NCI-H2227 (cell line): Measurements from ENCODE around the gene DHRS9.
A peak's percentile ranks its signal among the peaks of the same experiment; 100 is the strongest.

ENCODE experiments used
- DNase-seq: peaks from one replicate; lab custom pipeline; 2025; ENCODE audit not compliant: unreplicated experiment; lab: John Stamatoyannopoulos, UW

Gene DHRS9

GRCh38 chr2:169093535-169093934 is 24.2 kb downstream of the DHRS9 start:
- no peak for DNase-seq

DNA sequence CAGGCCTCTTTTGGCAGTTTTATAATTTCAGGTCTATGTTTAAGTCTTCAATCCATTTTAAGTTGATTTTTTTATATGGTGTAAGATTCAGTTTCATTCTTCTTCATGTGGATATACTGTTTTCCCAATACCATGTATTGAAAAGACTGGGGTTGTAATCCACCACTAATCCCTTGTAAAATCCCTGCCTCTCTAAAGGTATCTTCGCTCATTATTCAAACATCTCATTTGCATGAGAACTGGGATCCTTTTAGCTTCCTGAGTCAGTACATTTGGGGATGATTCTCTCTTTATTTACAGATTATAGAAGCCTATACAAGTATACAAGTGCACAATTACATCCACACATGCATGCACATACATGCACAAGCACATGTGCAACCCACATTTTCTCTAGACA is 25.3 kb downstream of the DHRS9 start:
- DNase-seq, result no peak

- no peak for DNase-seq
These were observed 26.3 kb downstream of the DHRS9 start for GRCh38 chr2:169095621-169096105.

GRCh38 chr2:169104848-169105247 is 35.5 kb downstream of the DHRS9 start:
- DNase-seq, result no peak

DNA sequence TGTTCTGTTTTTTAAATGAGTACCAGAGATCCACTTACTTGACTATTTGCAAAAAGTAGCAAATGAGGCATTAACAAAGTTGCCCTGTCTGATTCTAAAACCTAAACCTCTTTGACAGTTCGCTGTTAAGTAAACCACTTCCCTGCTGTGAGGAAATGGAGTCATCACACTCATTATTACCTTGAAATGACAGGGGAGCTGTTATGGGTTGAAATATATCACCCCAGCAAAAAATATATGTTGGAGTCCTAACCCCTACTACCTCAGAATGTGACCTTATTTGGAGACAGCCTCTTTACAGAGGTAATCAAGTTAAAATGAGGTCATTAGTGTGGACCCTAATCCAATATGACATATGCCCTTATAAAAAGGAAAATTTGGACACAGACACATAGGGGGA is 36.1 kb downstream of the DHRS9 start:
- DNase-seq, result peak; percentile 26

GRCh38 chr2:169106134-169106533 is 36.8 kb downstream of the DHRS9 start:
- no peak for DNase-seq

GRCh38 chr2:169106563-169107545 is 37.5 kb downstream of the DHRS9 start:
- no peak for DNase-seq

DNA sequence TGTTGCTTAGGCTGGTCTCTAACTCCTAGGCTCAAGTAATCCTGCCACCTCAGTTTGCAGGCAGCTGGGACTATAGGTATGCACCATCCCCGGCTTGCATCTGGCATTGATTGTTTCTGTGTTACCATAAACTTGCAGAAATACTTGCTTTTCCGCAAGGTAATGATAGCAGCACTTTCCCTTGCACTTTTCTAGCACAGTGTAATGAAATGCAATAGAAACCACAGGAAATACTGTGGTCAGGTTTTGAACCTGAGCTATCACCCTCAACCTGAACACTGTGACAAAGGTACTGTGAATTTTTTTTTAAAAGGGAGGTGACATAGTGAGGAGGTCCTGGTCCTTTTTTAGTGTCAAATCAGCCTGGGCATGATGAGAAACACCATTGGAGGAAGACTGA is 38.3 kb downstream of the DHRS9 start:
- no peak for DNase-seq

- no peak for DNase-seq
These were observed 38.9 kb downstream of the DHRS9 start for GRCh38 chr2:169108099-169108884.

DNA sequence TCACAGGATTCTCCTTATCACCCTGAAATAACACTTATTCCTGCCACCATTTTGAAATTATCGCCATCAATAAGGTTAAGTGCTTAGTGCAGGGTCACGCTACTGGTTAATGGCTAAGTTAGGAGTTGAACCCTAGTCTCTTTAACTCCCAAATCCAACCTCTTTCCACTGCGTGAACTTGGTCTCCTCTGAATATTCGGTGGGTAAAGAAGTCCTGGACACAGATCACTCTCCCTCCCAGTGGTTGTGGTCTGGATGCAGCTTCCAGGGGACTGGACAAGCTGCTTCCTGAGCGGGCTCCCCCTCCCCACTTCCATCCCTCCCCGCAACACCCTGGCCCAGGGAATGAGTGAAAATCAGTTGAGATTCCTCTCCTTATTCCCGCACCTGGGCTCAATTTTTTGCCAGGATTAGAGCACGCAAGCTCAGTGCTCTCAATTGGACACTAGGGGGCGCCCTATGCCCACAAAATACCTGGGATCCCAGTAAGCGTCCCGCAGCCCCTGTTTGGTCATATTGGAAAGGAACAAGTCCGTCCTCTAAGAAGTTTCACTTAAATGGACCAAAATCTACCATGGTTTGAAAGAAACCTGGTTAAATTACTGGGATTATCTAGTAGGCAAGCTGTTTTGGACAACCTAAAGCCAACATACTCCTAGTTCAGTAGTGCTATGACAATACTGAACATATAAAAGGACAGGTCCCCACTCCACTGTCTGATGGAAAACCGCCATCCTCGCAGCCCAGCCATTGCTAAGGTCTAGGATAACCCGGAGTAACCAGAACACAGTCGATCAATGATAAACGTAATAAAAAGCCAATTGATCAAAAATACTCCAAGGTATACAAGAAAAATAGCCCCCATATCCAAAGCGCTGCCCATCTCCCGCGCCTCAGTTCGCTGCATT is 40.4 kb downstream of the DHRS9 start:
- DNase-seq, result peak; percentile 90

- DNase-seq, result no peak
These were observed 41.1 kb downstream of the DHRS9 start for GRCh38 chr2:169110419-169110818.

GRCh38 chr2:169110916-169111315 is 41.6 kb downstream of the DHRS9 start:
- peak; percentile 32 for DNase-seq

- no peak for DNase-seq
These were observed 43.5 kb downstream of the DHRS9 start for GRCh38 chr2:169112841-169113240.

- no peak for DNase-seq
These were observed 44.7 kb downstream of the DHRS9 start for GRCh38 chr2:169114056-169114455.

DNA sequence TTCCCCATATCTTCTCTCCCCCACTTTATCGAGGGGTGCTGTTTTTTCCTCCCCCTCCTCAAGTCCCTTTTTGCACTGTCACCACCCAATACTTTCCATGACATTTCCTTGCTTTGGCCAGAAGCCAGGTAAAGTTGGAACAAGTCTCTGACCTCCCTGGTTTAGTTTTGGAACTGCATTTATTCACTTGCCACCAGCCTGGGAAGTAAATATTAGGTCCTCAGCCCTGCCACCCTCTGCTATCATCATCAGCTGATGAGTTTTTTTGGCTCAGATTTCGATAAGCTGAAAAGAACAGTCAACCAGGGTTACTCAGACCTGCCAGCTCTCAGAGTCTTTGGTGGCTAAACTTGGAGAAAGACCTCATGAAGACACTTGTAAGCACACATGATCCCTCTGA is 47.0 kb downstream of the DHRS9 start:
- no peak for DNase-seq

GRCh38 chr2:169116993-169117392 is 47.6 kb downstream of the DHRS9 start:
- DNase-seq, result no peak

- DNase-seq, result no peak
These were observed 48.7 kb downstream of the DHRS9 start for GRCh38 chr2:169118060-169118459.

- no peak for DNase-seq
These were observed 49.9 kb downstream of the DHRS9 start for GRCh38 chr2:169119123-169119760.

GRCh38 chr2:169119851-169120250 is 50.5 kb downstream of the DHRS9 start:
- DNase-seq, result no peak

DNA sequence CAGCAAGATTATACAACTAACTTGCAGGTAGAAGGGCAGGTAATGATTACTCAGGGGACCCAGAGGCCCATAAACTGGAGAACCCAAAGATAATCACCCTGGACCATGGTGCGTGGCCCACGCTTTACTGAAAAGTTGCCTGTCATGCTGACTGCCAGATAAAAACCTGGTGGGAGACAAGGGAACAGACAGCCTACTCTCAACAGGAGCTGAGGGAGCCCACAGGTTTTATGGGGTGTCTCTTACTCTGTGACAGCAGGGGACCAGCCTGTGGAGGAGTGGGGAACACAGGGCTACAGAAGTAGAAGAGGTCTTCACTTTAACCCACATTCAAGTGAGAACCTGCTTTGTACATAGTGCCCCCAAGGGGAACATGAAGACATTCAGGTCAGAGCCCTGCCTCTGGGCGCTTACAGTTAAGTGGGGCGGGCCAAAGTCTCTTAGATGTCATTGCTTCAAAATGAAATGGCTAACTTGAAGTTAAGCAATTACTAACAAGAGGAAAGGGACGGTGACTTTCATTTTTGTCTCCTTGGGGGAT is 60.4 kb downstream of the DHRS9 start:
- DNase-seq, result no peak
